Ovary (tissue), 9 donors: ENCODE measurements around the gene CDK5R2. TPM values are rescaled to one million over a fixed set of nuclear protein-coding genes. Genes with fewer than 3 reads are reported as not detected.

Experiments
- DNase-seq, 5 donors: peaks; one replicate each; pipeline ENCODE4 v3.0.0-alpha.2; 2019 to 2020
- H3K27ac ChIP-seq, 2 donors: fragments of 200-600 bp; one replicate each; pipeline versions ENCODE4 v1.5.1 to v1.8.0; 2019 to 2022
- H3K27me3 ChIP-seq: fragments of 200-600 bp; one replicate; pipeline ENCODE4 v1.8.0; 2022
- H3K36me3 ChIP-seq: fragments of 200-600 bp; sonication (generic); one replicate; pipeline ENCODE4 v1.5.1; 2019
- H3K4me1 ChIP-seq: one replicate; pipeline ENCODE4 v1.8.1; 2013; ENCODE audit warnings: mild to moderate bottlenecking, moderate library complexity; ENCODE audit not compliant: insufficient read depth
- H3K4me3 ChIP-seq: fragments of 200-600 bp; sonication (generic); one replicate; pipeline ENCODE4 v1.5.1; 2017
- H3K9me3 ChIP-seq, 2 donors: fragments of 200-600 bp in 1 of 2; sonication (generic) in 1 of 2; one replicate each; pipeline versions ENCODE4 v1.5.1 to v1.8.1; 2013 to 2019; ENCODE audit warnings: mild to moderate bottlenecking in 1 of 2, moderate library complexity in 1 of 2
- CTCF ChIP-seq, 3 donors: fragments of 450-650 bp in 2 of 3; fragments of 200-600 bp in 1 of 3; IDR thresholded peaks; one replicate each; pipeline versions ENCODE4 v1.5.1 to v1.8.0; 2016 to 2022; ENCODE audit warnings: antibody characterized with exemption in 3 of 3, mild to moderate bottlenecking in 1 of 3
- EP300 ChIP-seq: sonication (generic); formaldehyde crosslinking; IDR thresholded peaks from one replicate; pipeline ENCODE4 v1.6.1; 2017; ENCODE audit warnings: antibody characterized with exemption
- POLR2A ChIP-seq: fragments of 450-650 bp; IDR thresholded peaks from one replicate; pipeline ENCODE4 v1.6.1; 2017; ENCODE audit warnings: antibody characterized with exemption, mild to moderate bottlenecking, moderate library complexity
- WGBS, 3 donors: extraction: QIAGEN DNeasy Blood & Tissue Kit in 1 of 3; methylation state at CpG; one replicate each; pipeline versions ENCODE4 v1.1.5 to v1.1.7; 2013 to 2017; 5-methylcytosine and 5-hydroxymethylcytosine counted together
- intact Hi-C, 4 donors: fragments of 100-400 bp; cut with DNase I; formaldehyde crosslinking; loops; one replicate each; pipeline versions ENCODE4 v1.11.0 to v1.15.1; 2022 to 2023
- polyA plus RNA-seq, 2 donors: library from polyadenylated mRNA; stranded (reverse); fragments of 200-250 nt in 1 of 2; fragments of 350-450 nt in 1 of 2; fragmentation: Illumina TruSeq in 1 of 2; extraction: RNeasy Lipid Tissue Mini Kit (QIAGEN cat#74804) in 1 of 2; gene quantifications; one replicate each; pipeline ENCODE4 v1.2.3, GENCODE V29; 2013 to 2014
- total RNA-seq, 7 donors: library from RNA; depleted of rRNA in 2 of 7; stranded (reverse); fragments of >200 nt in 2 of 7; fragmentation: NEBNext Ultra II Directional in 3 of 7; extraction: Animal tissue kit (Norgen Biotek cat#: 25700) in 3 of 7; gene quantifications; one replicate each; pipeline versions ENCODE4 v1.1.0 to v1.2.4, GENCODE V29; 2016 to 2023
- donor health status: DM: no; HTN: no; CAD: no; lungs with moderate emphysema.
- donor health status: DM: no; HTN: no; CAD: no.
- donor health status: Bipolar disorder and iron deficiency.
- donor health status: DM: yes; HTN: yes; CAD: no.
- donor health status: DM: no; HTN: no; CAD: no.
- donor health status: DM: yes; HTN: yes; CAD: no.

The CDK5R2 gene
- total and polyA plus RNA-seq, 9 donors: not detected

- intact Hi-C loops: loop anchor here in 1 of 4 donors (10.0 kb wide), 1 partner anchor 164 kb away; no protein-coding TSS in a partner anchor
- TF ChIP-seq EP300 (no peak), CTCF (IDR thresholded peaks at IDR 0.05) (no peak)
- peaks cover 18% of the 10 kb centered on the region for H3K27me3 ChIP-seq
- no peaks in the 10 kb centered on the region for H3K36me3 ChIP-seq
- WGBS, 3 donors: 8 to 13% (median 8%) methylated on average over 6 of the region's 6 CpGs
- DNase-seq: no peak
- H3K4me3 ChIP-seq: no peak overlapping the region
- H3K9me3 ChIP-seq: no peaks in the 10 kb centered on the region
- peaks cover 2% of the 10 kb centered on the region for H3K4me1 ChIP-seq
- no peak overlapping the region for H3K27ac ChIP-seq
Observed at GRCh38 chr2:218990612-218991011, 31.1 kb downstream of the CDK5R2 start.

GRCh38 chr2:218991674-218992168 is 32.3 kb downstream of the CDK5R2 start:
- 3 to 5% (median 4%) methylated on average over 13 of the region's 13 CpGs for WGBS, 3 donors
- H3K36me3 ChIP-seq: no peaks in the 10 kb centered on the region
- TF ChIP-seq POLR2A (no peak), EP300 (no peak), CTCF (IDR thresholded peaks at IDR 0.05) (no peak)
- H3K4me1 ChIP-seq: peaks cover 2% of the 10 kb centered on the region
- intact Hi-C loops: loop anchor here in 1 of 4 donors (10.0 kb wide), 1 partner anchor 163 kb away; no protein-coding TSS in a partner anchor
- H3K9me3 ChIP-seq: no peaks in the 10 kb centered on the region
- no peak for DNase-seq
- H3K27me3 ChIP-seq: peaks cover 18% of the 10 kb centered on the region
- no peak overlapping the region for H3K4me3 ChIP-seq
- no peak overlapping the region for H3K27ac ChIP-seq

- H3K4me3 ChIP-seq: no peak overlapping the region
- DNase-seq: no peak
- H3K27me3 ChIP-seq: peaks cover 14% of the 10 kb centered on the region
- H3K4me1 ChIP-seq: peaks cover 2% of the 10 kb centered on the region
- H3K27ac ChIP-seq: no peak overlapping the region
- TF ChIP-seq EP300 (no peak), CTCF (IDR thresholded peaks at IDR 0.05) (no peak), POLR2A (no peak)
- no peaks in the 10 kb centered on the region for H3K9me3 ChIP-seq
- intact Hi-C loops: loop anchor here in 1 of 4 donors (10.0 kb wide), 1 partner anchor 163 kb away; no protein-coding TSS in a partner anchor
- H3K36me3 ChIP-seq: no peaks in the 10 kb centered on the region
- 9 to 11% (median 9%) methylated on average over 7 of the region's 7 CpGs for WGBS, 3 donors
Observed at GRCh38 chr2:218992196-218992595, 32.7 kb downstream of the CDK5R2 start.

GRCh38 chr2:218992703-218993344 is 33.4 kb downstream of the CDK5R2 start:
- Histone ChIP-seq H3K4me1 (peaks cover 2% of the 10 kb centered on the region), H3K27ac (no peak overlapping the region), H3K9me3 (no peaks in the 10 kb centered on the region), H3K36me3 (no peaks in the 10 kb centered on the region), H3K27me3 (peaks cover 13% of the 10 kb centered on the region), H3K4me3 (no peak overlapping the region)
- DNase-seq: no peak
- no peak for TF ChIP-seq POLR2A
- TF ChIP-seq CTCF (IDR thresholded peaks at IDR 0.05): no peak
- no peak for TF ChIP-seq EP300
- intact Hi-C loops: loop anchor here in 1 of 4 donors (10.0 kb wide), 1 partner anchor 162 kb away; no protein-coding TSS in a partner anchor
- 1 to 2% (median 2%) methylated on average over 39 to 44 of the region's 44 CpGs for WGBS, 3 donors
